Hematopoietic multipotent progenitor cell treated with erythropoietin and hydrocortisone succinate and interleukin-3 and kit ligand, for 8 days (in vitro differentiated cells): Measurements from ENCODE around the gene SFT2D1.
"Not testable (repeated sequence)": the region's sequence is repeated elsewhere in the genome, so short reads cannot be mapped to it uniquely, and the experiment has no call there.

Experiments
- DNase-seq: peaks from one replicate; pipeline ENCODE4 v3.0.0-alpha.2; 2015

The SFT2D1 gene

DNA sequence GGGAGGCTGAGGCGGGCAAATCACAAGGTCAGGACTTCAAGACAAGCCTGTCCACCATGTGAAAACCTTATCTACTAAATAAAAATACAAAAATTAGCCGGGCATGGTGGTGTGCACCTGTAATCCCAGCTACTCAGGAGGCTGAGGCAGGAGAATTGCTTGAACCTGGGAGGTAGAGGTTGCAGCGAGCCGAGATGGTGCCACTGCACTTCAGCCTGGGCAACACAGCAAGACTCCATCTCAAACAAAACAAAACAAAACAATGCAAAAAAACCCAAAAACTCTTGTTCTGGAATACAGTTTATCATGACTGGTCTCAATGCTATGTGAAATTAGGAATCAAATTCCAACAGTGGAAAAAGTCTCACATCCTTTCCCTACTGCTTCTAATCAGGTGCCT, 20.1 kb upstream of the SFT2D1 start:
- not testable (repeated sequence) for DNase-seq

DNA sequence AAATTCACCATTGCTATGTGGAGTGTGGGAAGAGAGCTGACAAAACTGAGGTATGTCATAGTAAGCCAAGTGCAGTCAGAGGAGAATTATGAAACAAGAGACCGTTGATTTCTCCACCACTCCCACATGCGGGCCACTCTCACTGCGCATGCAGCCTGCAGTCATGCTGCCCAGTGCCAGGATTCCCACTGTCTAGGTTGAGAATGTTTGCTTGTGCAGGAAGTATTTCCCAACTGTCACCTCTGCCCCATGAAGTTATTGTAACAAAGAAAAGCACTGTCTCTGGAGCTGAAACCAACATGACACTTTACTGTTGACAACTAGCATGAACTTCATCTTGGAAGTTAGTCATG, 18.7 kb upstream of the SFT2D1 start:
- no peak for DNase-seq

DNA sequence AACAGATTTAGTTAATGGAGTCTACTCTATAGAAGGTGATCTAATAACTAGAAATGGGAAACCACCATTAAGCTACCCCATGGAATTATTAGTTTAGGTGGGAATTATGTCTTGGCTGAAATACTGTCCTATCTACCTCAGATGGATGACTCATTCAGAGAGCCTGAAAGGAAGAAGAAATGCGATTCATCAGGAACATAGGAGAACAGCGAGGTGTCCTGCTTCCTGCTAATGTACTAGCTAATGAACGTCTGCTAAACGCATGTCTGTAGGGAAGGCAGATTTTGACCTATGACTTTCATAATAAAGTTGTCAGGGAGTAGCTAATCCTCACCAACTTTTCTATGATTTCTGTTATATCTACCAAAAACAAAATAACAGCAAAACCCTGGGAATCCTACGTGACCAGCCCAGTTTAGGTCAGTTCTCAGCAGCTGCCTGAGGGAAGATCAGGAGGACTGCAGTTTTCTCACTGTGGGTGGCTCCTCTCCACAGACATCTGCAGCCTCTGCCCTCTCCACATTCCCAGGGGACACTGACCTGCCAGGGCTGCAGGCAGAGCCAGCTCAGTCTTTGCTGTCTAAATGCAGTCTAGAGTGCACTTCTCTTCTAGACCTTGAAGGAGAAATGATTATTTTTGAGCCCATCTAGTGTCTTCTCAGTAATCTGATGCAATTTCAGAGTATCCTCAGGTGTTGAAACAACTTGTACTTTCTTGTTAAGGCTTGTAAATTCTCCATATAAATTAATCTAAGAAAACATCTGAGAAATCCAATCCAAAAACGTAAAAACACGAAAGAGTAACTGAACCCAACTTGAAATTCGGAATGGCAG, 18.1 kb upstream of the SFT2D1 start:
- DNase-seq, result no peak

DNA sequence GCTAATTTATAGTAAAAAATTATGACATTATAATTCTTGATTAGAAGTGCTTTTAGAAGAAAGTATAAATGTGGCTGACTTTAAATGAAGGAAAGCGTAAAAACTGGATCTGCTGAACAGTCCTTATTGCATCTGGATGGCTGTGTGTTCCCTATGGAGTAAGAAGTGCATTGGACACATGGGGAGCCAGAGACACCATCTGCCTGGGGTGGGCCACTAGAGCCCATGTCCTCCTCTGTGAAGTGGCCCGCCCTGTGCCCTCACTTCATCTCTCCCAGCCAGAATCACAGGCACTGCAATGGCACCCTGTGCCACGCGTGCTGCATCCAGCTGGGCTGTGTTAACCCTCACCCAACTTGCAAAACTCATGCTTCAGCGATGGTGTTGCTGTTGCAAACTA, 13.2 kb upstream of the SFT2D1 start:
- no peak for DNase-seq

DNA sequence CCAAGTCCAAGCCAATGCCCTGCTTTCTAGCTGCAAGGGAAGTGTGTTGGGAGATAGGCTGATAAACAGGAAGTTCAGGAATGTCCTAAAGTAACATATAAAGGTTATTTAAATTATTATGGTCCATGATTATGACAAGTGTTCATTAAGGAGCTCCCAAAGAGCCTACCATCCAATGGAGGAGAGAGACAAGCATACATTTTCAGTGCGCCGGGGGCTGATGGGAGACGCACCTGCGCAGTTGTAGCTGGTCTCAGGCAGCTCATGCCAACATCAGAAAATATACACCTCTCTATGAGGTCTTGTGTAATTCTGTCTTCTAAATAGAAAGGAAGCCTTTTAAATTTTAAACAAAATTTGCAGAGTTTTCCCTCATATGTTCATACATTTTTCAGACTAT, 12.6 kb upstream of the SFT2D1 start:
- DNase-seq, result no peak

DNA sequence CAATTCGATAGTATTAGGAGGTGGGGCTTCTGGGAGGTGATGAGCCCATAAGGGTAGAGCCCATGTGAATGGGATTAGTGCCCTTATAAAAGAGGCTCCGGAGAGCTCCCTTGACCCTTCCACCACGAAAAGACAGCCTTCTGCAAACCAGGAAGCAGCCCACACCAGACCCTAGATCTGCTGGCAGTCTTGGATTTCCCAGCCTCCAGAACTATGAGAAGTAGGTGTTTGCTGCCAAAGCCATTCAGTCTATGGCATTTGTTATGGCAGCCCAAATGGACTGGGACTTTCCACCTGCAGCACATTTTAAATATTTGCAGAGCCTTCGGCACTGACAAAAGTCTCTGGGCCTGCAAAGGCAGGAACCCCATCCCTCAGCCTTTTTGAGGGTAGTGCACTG, 11.8 kb upstream of the SFT2D1 start:
- DNase-seq, result no peak

DNA sequence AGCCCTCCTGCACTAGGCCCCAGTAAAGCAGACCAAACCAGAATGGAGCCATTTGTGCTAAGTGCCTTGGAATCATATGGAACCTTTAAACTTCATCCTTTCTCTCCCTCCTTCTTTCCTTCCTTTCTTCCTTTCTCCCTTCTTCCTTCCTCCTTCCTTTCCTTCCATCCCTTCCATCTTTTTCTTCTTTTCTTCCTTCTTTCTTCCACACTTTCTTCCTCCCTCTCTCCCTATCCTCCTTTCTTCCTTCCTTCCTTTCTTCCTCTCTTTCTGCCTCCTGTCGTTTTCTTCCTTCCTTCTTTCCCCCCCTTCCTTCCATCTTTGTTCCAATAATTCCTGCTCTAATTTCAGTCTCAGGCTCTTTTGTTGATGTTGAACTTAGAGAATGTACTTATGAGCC, 11.2 kb upstream of the SFT2D1 start:
- DNase-seq, result no peak

DNA sequence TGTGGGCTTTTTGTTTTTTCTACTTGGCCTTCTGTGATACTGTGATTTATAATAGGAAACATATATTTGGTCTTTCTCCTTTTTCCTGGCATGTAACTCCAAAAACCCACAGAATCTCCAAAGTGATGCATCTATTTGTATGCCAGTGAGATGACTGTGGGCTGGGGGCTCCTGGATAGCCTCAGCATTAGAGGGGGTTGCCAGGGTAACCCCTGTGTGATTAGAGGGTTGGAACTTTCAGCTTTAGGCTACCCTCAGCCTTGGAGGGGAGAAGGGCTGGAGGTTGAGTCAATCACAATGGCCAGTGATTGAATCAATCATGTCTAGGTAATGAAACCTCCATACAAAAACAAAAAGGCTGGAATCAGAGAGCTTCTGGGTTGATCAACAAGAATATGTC, 10.6 kb upstream of the SFT2D1 start:
- DNase-seq, result no peak

DNA sequence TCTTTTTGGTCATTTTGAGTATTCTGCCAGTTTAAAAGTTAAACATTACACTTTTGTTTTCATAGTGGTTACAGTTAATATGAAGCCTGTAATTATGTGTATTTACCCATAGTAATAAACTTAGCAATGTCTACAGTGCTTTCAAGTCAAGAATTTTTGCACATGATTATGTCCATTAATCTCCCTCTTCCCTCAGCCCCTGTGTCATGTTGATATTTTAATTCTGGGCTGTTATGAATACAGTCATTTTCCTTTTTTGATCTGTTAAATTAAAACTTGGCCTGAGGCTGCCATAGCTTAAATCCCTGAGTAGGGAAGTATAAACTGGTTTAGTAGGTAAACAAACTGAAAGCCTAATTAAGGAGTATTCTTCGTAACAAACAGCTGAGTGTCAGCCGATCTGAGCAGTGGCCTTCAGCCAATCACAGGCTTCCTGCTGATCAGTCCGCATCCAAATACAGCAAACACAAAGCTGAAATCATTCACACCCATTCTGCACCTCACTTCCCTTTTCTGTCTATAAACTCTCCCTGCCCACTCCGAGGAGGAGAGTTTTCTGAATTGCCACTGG, 9.5 kb upstream of the SFT2D1 start:
- peak; percentile 70 for DNase-seq

DNA sequence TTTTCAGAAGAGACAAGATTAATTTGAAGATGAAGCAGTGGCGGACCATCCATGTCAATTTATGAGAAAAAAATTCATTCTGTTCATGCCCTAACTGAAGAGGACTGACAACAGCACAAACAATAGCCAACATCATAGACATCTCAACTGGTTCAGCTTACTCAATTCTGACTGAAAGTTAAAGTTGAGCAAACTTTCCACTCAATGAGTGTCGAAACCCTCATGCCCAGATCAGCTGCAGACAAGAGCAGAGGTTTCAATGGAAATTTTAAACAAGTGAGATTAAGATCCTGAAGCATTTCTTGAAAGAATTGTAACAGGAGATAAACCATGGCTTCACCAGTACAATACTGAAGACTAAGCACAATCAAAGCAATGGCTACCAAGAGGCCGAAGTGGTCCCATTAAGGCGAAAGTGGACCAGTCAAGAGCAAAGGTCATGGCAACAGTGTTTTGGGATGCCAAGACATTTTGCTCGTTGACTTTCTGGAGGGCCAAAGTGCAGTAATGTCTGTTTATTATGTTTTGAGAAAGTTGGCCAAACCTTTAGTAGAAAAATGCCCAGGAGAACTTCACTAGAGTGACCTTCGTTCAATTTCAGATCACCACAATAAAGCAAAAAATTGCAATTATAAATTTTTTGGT, 6.1 kb upstream of the SFT2D1 start:
- DNase-seq, result no peak

DNA sequence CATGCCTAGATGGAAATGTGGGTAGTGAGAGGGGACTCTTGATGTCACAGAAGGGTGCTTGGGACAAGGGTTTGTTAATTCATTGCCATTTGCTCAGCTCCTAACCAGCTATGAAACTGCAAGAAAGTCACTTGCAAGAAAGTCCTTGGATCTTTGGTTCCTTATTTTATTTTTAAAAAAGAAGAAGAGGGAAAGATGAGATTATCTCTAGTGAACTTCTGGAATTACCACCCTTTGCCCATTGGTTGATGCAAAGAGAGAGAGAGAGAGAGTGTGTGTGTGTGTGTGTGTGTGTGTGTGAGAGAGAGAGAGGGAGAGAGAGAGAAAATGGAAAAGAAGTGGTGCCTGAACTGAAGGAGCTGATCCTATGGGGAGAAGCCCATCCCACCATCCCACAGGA, 4.6 kb upstream of the SFT2D1 start:
- no peak for DNase-seq

DNA sequence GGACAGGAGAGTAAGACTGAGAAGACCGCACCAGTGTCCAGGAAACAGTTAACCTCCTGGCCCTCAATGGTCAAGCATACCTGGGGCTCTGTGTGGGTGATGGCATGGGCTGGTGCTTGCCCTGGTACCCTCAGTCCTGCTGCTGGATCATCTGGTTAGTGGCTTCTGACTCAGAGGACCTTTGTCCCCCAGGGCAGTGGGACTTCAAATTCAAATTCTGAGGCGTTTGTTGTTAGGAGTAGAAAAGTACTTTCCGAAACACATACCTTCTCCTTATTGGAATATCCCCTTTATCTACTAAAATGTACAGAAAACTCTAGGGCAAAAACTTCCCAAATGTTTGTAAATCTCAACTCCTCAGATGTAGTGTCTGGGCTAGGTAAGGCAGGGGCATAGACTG, 4.1 kb upstream of the SFT2D1 start:
- no peak for DNase-seq

DNA sequence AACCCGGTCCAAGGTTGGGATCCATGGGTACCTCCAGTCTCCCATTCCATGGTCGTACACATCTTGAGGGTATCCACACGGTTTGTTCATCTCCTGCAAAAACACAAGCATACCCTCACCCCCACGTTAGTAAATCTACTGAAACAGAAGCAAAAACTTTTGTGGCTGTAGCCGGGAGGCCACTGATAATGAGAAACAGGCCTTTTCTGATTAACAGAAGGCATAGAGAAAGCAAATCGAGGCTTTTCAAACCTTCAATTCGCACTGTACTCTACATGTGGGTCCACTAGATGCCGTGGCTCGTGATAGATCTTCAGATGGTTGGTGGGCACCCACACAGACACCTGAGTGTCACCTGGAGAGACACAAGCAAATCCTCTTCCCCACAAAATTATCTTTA, 3.3 kb upstream of the SFT2D1 start:
- not testable (repeated sequence) for DNase-seq

DNA sequence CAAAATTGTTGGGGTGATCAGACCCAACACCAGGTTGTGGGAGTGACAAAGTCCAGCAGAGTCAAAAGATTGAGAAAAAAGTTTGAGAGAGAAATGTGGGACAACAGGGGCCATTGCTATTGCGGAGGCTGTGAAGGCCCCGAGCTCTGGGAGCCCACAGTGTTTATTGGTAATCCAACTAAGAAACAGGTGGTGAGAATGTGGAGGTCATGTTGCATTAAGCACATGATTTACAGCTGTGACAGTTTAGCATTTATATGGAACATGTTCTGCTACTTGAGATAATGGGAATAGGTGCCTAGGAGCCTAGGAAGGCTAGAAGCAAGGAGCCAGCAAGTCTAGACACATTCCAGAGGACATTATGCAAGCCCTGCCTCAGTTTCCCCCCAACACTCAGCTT, 2.6 kb upstream of the SFT2D1 start:
- DNase-seq, result not testable (repeated sequence)

DNA sequence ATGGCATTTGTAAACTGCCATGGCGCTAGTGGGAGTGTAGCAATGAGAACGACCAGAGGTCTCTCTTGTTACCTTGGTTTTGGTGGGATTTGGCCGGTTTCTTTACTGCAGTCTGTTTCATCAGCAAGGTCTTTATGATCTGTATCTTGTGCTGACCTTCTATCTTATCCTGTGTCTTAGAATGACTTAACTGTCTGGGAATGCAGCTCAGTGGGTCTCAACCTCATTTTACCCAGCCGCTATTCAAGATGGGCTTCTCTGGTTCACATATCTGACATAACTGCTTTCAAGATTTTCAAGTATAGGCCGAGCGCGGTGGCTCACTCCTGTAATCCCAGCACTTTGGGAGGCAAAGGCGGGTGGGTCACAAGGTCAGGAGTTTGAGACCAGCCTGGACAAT, 1.9 kb upstream of the SFT2D1 start:
- no peak for DNase-seq

DNA sequence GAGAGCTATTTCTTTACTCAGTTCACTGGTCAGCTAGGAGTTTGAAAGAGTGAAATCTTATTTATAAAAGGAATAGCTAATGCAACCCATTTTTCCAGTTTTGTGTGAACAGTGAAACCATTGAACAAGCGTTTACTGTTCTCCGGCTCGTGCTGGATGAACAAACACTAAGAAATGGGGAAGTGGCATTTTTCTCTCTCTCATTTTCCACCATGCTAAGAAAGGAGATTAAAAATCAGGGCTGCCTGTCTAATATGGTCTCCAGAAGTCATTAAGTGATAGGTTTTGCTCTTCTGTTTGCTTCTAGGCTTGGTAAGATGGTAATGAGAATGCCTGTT, 774 bp upstream of the SFT2D1 start:
- peak; percentile 49 for DNase-seq

DNA sequence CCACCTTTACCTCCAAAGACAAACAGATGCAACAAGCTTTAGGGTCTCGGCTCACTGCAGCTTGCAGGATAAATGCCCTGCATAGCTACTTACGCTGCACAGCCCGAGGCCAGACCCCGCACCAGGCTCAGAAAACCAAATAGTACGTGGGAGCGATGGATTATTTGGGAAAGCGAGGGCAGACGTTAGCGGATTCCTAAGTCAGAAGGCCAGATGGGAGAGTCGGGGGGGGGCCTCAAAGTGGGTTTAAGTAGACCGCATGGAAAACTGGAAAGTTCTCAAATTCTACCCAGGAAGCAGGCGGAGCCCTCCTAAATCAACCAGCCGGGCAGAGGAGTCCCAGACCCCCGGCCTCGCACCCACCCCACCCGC, 382 bp downstream of the SFT2D1 start:
- no peak for DNase-seq

DNA sequence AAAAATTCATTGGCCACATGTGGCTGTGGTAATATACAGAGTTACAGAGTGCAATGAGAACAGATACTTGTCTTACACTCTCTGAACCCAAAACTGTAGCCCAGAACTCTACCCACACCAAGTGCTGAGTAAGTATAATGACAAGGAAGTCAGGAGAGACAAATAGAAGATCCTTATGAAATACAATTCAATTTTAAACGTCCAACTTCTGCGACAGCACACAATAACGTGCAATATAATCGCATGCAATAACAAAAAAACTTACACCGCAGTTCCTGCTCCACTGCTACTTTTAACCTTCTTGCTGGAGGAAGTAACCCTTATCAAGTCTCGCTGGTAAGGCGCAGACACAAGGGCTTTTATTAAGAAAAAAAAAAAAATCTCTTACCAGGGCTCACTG, 881 bp downstream of the SFT2D1 start:
- peak; percentile 40 for DNase-seq

DNA sequence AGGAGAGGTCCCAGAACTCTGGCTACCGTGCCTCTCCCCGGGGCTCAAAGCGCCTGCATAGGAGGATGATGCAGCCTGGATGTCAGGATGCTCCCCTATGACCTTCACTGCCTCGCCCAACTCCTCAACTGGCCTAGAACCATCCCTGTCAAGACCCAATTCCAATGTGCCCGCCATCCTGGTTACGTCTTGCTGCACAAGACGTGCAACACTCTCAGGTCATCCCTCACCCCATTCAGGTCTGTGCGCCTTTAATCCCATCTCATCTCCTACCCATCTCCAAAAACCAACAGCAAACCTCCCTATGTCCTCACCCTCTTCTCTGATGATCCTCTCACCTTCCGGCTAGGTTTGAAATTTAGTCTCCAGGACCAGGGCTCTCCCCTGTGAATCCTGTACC, 3.5 kb downstream of the SFT2D1 start:
- DNase-seq, result no peak

DNA sequence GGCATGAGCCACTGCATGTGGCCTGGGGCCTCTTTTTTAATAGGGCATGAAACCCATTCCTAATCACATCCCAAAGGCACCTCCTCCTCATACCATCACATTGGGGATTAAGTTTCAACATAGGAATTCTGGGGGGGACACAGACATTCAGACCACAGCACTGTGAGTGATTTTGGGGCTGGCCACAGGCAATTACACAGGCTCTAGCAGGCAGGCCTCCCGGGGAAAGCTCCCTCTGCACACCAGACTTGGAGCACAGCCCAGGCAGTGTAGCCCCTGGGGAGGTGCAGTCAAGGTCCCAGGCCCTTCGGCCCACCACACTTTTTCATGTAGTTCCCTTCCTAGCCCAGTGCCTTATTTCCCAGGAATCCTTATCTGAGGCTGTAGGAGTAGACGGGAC, 5.5 kb downstream of the SFT2D1 start:
- no peak for DNase-seq

DNA sequence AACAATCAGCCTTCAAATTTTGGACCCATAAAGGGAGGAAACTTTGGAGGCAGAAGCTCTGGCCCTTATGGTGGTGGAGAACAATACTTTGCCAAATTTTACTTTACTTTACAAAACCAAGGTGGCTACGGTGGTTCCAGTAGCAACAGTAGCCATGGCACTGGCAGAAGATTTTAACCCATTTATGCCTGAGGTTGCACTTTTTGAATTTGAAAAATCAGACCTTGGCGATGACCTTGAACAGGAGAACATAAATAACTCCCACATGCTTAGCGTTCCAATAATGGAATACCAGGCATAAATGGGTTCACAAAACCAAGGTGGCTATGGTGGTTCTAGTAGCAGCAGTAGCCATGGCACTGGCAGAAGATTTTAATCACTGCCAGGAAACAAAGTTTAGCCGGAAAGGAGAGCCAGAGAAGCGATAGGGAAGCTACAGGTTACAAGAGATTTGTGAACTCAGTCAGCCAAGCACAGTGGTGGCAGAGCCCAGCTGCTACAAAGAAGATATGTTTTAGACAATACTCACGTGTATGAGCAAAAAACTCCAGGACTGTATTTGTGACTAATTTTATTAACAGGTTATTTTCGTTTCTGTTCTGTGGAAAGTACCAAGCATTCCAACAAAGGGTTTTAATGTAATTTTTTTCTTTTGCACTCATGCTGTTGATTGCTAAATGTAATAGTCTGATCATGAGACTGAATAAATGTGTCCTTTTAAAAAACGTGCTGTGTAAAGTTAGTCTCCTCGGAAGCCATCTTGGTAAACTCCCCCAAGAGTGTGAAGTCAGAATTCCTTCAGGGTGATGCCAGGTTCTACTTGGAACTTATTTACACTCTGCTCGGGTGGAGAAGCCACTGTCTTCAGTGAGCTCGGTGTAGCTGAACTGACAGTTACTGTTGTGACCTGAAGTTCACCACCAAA, 6.7 kb downstream of the SFT2D1 start:
- DNase-seq, result no peak

DNA sequence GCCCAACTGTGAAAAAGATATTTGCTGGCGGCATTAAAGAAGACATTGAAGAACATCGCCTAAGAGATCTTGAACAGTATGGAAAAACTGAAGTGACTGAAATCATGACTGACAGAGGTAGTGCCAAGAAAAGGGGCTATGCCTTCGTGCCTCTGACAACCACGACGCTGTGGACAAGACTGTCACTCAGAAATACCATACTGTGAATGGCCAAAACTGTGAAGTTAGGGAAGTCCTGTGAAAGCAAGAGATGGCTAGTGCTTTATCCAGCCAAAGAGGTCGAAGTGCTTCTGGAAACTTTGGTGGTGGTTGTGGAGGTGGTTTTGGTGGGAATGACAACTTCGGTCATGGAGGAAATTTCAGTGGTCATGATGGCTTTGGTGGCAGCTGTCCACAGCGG, 7.5 kb downstream of the SFT2D1 start:
- no peak for DNase-seq

DNA sequence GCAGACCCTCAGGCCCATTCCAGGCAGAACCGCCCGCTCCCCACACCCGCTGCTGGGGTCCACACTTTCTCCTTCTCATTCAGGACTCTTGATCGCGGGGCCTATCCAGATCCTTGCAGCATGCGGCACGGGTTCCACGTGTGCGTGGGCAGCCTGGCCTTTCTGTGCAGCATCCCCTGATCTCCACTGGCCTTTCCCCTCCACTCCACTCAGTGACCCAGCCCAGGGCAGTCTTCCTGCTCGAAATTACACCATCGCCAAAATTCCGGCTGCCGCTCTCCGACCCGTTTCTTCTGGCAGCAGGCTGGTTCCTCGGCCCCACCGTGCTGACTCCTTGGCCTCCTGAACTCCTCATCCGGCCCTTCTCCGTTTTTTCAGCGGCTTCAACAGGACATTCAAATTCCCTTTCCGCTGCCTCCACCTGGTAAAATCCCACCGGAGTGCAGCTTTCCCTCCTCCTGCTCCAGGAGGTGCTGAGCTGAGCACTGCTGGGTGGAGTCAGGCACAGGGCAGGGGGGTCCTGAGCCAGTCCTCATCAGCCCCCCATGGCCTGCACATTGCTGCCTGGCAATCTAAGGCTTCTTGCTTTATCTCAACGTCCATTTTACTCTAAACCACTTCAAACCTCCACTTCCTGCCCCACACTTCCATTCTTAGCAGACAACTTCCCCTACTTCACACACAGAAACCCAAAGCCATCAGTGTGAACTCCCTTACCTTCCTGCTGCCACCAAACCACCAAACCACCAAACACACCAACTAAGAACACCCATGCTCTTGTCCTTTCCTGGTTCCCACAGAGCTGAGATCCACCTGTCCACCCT, 9.0 kb downstream of the SFT2D1 start:
- DNase-seq, result no peak
